Peyer's patch (tissue), 4 donors: ENCODE results near the gene RAD51AP2.

ENCODE experiments used
- POLR2A ChIP-seq, 2 donors: fragments of 450-650 bp; IDR thresholded peaks; one replicate each; pipeline ENCODE4 v1.5.1; 2017; ENCODE audit warnings: antibody characterized with exemption in 2 of 2, mild to moderate bottlenecking in 2 of 2, moderate library complexity in 2 of 2
- TF ChIP-seq, protein P1 (sequence below), 6 experiments: fragments of 450-650 bp in 4 of 6; fragments of 200-600 bp in 2 of 6; sonication (generic) in 1 of 6; IDR thresholded peaks; one replicate each; pipeline ENCODE4 v1.5.1; 2017 to 2019; ENCODE audit warnings: antibody characterized with exemption in 6 of 6, mild to moderate bottlenecking in 3 of 6, moderate library complexity in 1 of 6

DNA sequence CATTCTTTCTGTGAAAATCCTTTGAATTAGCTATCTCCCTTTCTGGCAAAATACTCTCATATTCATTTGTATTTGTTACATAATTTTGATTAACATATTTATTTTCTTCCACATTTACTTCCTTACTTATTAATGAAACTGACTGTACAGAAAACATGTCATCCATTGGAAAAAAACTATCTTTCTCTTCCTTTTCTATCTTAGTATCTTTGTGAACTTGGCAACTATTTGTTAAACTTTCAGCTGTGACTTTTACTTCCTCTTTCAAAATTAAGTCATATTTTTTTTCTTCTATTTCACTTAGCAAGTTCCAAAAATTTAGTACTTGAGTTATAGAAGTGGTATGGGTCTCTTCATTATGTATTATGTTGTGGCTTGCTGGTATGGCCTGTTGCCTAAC lies 2.6 kb downstream of the RAD51AP2 start:
- no peak for TF ChIP-seq POLR2A (IDR thresholded peaks at IDR 0.05)
- TF ChIP-seq, protein P1, sequence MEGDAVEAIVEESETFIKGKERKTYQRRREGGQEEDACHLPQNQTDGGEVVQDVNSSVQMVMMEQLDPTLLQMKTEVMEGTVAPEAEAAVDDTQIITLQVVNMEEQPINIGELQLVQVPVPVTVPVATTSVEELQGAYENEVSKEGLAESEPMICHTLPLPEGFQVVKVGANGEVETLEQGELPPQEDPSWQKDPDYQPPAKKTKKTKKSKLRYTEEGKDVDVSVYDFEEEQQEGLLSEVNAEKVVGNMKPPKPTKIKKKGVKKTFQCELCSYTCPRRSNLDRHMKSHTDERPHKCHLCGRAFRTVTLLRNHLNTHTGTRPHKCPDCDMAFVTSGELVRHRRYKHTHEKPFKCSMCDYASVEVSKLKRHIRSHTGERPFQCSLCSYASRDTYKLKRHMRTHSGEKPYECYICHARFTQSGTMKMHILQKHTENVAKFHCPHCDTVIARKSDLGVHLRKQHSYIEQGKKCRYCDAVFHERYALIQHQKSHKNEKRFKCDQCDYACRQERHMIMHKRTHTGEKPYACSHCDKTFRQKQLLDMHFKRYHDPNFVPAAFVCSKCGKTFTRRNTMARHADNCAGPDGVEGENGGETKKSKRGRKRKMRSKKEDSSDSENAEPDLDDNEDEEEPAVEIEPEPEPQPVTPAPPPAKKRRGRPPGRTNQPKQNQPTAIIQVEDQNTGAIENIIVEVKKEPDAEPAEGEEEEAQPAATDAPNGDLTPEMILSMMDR (IDR thresholded peaks at IDR 0.05), result no peak
